Uterus (tissue), 4 donors: ENCODE results near the gene UBE4B. TPM values are rescaled to one million over a fixed set of nuclear protein-coding genes. Genes with fewer than 3 reads are reported as not detected.

Experiments used
- DNase-seq, 2 donors: peaks; one replicate each; pipeline ENCODE4 v3.0.0-alpha.2; 2019 to 2020
- H3K27ac ChIP-seq, 2 donors: fragments of 200-600 bp; sonication (generic); 1 replicate in 1 of 2; 2 replicates in 1 of 2; pipeline ENCODE4 v1.5.1; 2016 to 2018
- H3K27me3 ChIP-seq, 2 donors: fragments of 200-600 bp; sonication (generic); one replicate each; pipeline ENCODE4 v1.5.1; 2018 to 2019; ENCODE audit warnings: control low read depth in 1 of 2
- H3K36me3 ChIP-seq, 2 donors: fragments of 200-600 bp; sonication (generic); one replicate each; pipeline ENCODE4 v1.5.1; 2019; ENCODE audit warnings: control low read depth in 1 of 2
- H3K4me1 ChIP-seq, 2 donors: fragments of 200-600 bp; sonication (generic); one replicate each; pipeline ENCODE4 v1.5.1; 2018 to 2019; ENCODE audit warnings: control low read depth in 1 of 2
- H3K4me3 ChIP-seq, 2 donors: fragments of 200-600 bp; sonication (generic); 1 replicate in 1 of 2; 2 replicates in 1 of 2; pipeline ENCODE4 v1.5.1; 2018 to 2019; ENCODE audit warnings: mild to moderate bottlenecking in 1 of 2
- H3K9me3 ChIP-seq, 2 donors: fragments of 200-600 bp; sonication (generic); one replicate each; pipeline ENCODE4 v1.5.1; 2019; ENCODE audit warnings: control low read depth in 1 of 2
- CTCF ChIP-seq, 4 experiments: fragments of 200-600 bp in 2 of 4; fragments of 450-650 bp in 2 of 4; sonication (generic) in 2 of 4; IDR thresholded peaks; one replicate each; pipeline ENCODE4 v1.5.1; 2016 to 2019; ENCODE audit warnings: antibody characterized with exemption in 4 of 4, mild to moderate bottlenecking in 2 of 4, moderate library complexity in 1 of 4
- POLR2A ChIP-seq, 2 donors: fragments of 450-650 bp; IDR thresholded peaks; one replicate each; pipeline ENCODE4 v1.6.1; 2016; ENCODE audit warnings: antibody characterized with exemption in 2 of 2, mild to moderate bottlenecking in 1 of 2, moderate library complexity in 1 of 2
- intact Hi-C: fragments of 100-400 bp; cut with DNase I; formaldehyde crosslinking; loops from one replicate; pipeline ENCODE4 v1.15.1; 2023; ENCODE audit warnings: low total_unique reads
- total RNA-seq, 4 donors: library from RNA; depleted of rRNA in 3 of 4; stranded (reverse); fragments of >200 nt in 3 of 4; gene quantifications; one replicate each; pipeline versions ENCODE4 v1.1.0 to v1.2.4, GENCODE V29; 2014 to 2023
- donor health status: DM: yes; HTN: yes; CAD: no.

Gene UBE4B
- total RNA-seq, 4 donors from 2014 or later: 15.4 to 54.2 (median 30.4) TPM

DNA sequence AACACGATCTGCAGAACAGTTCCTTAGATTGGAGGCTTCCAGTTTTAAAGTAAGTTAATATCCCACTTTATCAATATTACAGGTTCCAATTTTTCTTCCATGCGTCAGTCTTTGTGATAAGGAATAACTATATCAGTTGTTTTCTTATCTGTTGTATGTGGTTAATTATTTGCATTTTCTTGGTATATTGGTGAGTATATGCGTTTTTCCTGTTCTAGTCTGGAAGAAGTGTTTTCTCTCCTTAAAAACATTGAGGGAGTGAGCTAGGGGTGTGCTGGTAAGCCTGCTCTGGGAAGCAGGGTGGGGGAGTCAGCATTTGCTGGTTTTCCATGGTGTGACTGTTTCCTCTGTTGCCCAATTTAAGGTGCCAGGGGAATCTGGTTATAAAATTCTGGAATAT, 127.4 kb downstream of the UBE4B start:
- H3K27me3 ChIP-seq: no peaks in the 10 kb centered on the region
- no peak for DNase-seq
- TF ChIP-seq POLR2A (IDR thresholded peaks at IDR 0.05) (no peak), CTCF (IDR thresholded peaks at IDR 0.05) (no peak)
- peak overlapping the region; percentile 26 to 59 for H3K27ac ChIP-seq
- H3K4me1 ChIP-seq: peaks cover 4% of the 10 kb centered on the region in 2 donors
- no peaks in the 10 kb centered on the region for H3K36me3 ChIP-seq
- no peaks in the 10 kb centered on the region for H3K9me3 ChIP-seq
- no peak overlapping the region for H3K4me3 ChIP-seq
- intact Hi-C loops: no loop called here

DNA sequence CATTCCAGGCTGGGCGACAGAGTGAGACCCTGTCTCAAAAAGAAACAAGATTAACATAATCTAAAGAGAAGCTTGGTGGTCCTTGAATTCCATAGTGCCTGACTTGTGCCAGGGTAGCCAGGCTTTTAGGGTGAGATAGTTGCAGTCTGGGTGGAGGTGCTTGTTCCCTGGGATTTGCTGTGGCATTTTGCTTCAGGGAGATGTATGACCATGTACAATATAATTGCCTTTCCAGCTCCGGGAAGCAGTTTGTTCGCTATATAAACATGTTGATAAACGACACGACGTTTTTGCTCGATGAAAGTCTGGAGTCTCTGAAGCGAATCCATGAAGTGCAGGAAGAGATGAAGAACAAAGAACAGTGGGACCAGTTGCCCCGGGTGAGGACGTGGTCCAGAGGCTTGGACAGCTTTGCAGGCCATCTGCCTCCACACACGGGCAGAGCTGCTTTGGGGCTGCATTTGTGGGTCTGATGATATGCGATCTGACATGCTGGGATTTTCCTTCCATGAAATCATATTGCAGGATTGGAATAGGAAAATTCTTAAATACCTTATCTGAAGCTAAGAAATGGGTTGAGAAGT, 128.2 kb downstream of the UBE4B start:
- Histone ChIP-seq H3K27ac (peak overlapping the region; percentile 26 to 59), H3K9me3 (no peaks in the 10 kb centered on the region), H3K36me3 (no peaks in the 10 kb centered on the region), H3K4me3 (no peak overlapping the region), H3K4me1 (peaks cover 4% of the 10 kb centered on the region in 2 donors), H3K27me3 (no peaks in the 10 kb centered on the region)
- TF ChIP-seq CTCF (IDR thresholded peaks at IDR 0.05): no peak
- intact Hi-C loops: no loop called here
- no peak for DNase-seq

- H3K27me3 ChIP-seq: no peaks in the 10 kb centered on the region
- intact Hi-C loops: no loop called here
- H3K27ac ChIP-seq: peak overlapping the region; percentile 17 to 59
Measured at GRCh38 chr1:10161541-10162290, 129.0 kb downstream of the UBE4B start.

DNA sequence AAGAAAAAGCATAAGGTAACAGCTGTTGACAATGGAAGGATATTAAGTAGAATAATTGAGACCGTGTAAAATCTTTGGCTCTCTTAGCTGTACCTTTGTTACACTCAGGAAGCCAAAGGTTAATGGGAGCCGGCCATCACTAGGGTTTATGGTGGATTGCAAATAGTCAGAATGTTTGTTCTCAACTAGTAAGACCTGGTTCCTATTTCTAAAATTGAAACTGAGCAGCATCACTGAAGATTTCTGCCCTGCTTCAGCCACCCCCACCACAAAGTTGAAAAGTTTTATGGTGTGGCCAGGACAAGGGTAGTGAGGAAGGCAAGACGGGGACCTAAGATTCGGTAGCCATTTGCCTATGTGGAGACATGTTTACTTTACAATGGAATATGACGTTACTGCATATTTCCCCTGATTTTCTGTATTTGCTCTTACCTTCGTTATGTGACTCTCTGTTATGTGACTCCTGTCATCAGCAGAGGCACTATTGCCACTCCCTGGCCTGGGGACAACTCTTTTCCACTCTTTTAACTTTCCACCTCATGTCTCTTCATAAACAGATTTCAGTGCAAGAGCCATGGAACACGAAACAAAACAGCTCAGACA, 136.3 kb downstream of the UBE4B start:
- no peaks in the 10 kb centered on the region for H3K4me1 ChIP-seq
- no peak for DNase-seq
- no peaks in the 10 kb centered on the region for H3K9me3 ChIP-seq
- H3K27ac ChIP-seq: no peak overlapping the region
- no peaks in the 10 kb centered on the region for H3K36me3 ChIP-seq
- no peaks in the 10 kb centered on the region for H3K27me3 ChIP-seq
- H3K4me3 ChIP-seq: no peak overlapping the region
- no peak for TF ChIP-seq CTCF (IDR thresholded peaks at IDR 0.05)
- TF ChIP-seq POLR2A (IDR thresholded peaks at IDR 0.05): no peak
- intact Hi-C loops: no loop called here

More at GRCh38 chr1:10161541-10162290, 129.0 kb downstream of the UBE4B start:
- Histone ChIP-seq H3K36me3 (no peaks in the 10 kb centered on the region), H3K4me1 (peaks cover 4% of the 10 kb centered on the region in 2 donors), H3K4me3 (no peak overlapping the region), H3K9me3 (no peaks in the 10 kb centered on the region)
- TF ChIP-seq POLR2A (IDR thresholded peaks at IDR 0.05): no peak
- TF ChIP-seq CTCF (IDR thresholded peaks at IDR 0.05): no peak
- DNase-seq: peak; percentile 27 to 46

DNA sequence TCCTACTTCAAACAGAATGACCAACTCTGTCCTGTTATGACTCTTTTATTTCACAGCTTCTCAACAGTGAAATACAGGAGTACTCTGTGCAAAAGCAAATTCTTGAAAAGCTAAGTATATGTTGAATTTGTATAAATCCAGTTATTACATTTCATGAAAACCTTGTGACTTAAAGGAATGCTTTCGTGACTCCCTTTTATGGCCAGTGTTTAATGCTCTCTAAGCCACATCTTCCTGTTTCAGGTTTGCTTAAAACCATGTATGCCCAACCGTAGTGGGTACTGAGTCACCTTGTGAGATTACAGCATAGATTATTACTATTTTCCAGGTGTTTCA, 137.4 kb downstream of the UBE4B start:
- no peak overlapping the region for H3K4me3 ChIP-seq
- no peak overlapping the region for H3K27ac ChIP-seq
- intact Hi-C loops: no loop called here
- no peaks in the 10 kb centered on the region for H3K9me3 ChIP-seq
- no peaks in the 10 kb centered on the region for H3K4me1 ChIP-seq
- no peak for DNase-seq
- H3K36me3 ChIP-seq: no peaks in the 10 kb centered on the region
- no peaks in the 10 kb centered on the region for H3K27me3 ChIP-seq
- TF ChIP-seq CTCF (IDR thresholded peaks at IDR 0.05): no peak
- no peak for TF ChIP-seq POLR2A (IDR thresholded peaks at IDR 0.05)
